Non-pigmented ciliary epithelial cell (primary cell): ENCODE measurements around the gene CD22.
"Not testable (repeated sequence)": the region's sequence is repeated elsewhere in the genome, so short reads cannot be mapped to it uniquely, and the experiment has no call there.

ENCODE experiments used
- DNase-seq: peaks from one replicate; pipeline ENCODE4 v3.0.0-alpha.2; 2010; ENCODE audit warnings: low read depth

CD22 gene

DNA sequence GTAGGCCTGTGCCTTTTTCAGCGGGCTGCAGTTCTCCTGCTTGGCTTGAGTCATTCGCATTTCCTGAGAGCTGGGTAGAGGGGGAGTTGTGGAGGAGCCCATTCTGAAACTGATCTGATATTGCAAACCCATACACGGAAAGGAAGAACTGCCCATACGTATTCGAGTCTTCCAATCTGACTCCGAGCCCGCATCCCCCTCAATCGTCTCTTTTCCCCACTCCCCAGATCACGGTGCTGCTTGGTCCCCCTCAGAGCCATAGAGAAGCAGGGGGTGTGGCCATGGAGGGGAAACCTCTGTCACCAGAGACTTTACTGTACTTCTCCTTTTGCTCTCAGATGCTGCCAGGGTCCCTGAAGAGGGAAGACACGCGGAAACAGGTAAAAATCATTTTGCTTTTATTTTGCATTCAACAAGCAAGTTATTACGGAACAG lies at the start of gene CD22:
Gene CD22 (plus strand): TSS at position 337 of the 435 bp plus-strand sequence. CDS start 2,854 bp downstream, outside the sequence.
- DNase-seq = no peak

DNA sequence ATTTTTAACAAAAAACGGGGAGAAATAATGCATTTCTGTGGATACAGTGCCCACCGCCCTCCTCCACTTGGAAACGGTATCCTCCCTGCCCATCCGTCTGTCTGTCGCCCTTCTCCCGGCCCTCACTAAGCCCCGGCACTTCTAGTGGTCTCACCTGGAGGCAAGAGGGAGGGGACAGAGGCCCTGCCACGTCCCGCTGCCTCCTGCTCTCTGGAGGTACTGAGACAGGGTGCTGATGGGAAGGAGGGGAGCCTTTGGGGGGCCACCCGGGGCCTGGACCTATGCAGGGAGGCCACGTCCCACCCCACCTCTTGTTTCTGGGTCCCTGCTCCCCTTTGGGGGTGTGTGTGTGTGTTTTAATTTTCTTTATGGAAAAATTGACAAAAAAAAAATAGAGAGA lies 49.6 kb upstream of the CD22 start:
- DNase-seq = no peak

DNA sequence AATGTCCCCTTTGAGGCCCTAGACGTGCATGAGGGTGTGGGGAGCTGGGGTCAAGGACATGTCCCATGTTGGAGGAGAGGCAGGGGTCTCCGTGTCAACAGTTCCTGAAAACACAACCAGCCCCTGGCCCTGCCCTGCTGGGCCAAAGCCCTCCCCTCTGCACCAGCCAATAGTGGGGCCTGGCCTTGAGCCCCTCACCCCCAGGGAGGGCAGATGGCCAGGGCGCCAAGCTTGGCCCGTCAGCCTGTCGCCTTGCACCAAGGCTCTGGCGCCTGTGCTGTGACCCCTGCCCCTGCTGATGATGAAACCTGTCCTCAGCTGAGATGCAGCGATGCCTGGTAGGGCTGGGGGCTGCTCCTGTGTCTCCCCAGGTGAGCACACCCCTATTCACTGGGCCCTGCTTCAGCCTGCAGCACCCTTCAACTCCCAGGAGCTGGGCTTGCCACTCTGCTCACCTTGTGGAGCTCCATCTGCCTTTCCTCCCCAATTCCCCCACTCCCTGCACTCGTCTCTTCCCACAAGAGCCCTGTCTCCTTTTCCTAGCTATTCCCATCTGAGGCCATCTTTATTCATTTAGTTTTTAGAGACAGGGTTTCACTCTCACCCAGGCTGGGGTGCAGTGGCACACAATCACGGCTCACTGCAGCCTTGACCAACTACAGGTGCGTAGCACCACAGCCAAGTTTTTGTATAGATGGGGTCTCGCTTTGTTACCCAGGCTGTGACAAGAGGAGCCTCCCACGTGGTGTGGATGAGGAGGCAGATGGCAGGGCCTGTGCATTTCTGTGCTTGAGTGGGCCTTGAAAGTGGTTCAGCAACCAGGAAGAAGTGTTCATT lies 48.8 kb upstream of the CD22 start:
- DNase-seq = no peak

DNA sequence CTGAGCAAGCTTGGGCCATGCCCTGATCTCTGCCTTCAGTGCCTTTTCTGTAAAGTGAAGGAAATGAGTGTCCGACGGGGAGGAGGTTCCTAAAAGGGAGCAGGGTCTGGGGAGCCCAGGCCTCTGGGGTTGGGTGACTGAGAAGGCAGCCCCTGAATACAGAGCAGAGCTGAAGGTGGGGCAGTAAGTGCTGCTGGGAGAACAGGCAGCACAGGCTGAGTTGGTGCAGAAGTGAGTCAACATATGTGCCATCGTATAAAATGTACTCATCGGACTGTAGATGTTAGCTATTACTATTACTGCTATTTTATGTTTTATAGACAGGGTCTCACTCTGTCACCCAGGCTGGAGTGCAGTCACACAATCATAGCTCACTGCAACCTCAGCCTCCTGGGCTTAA lies 47.7 kb upstream of the CD22 start:
- DNase-seq = no peak

DNA sequence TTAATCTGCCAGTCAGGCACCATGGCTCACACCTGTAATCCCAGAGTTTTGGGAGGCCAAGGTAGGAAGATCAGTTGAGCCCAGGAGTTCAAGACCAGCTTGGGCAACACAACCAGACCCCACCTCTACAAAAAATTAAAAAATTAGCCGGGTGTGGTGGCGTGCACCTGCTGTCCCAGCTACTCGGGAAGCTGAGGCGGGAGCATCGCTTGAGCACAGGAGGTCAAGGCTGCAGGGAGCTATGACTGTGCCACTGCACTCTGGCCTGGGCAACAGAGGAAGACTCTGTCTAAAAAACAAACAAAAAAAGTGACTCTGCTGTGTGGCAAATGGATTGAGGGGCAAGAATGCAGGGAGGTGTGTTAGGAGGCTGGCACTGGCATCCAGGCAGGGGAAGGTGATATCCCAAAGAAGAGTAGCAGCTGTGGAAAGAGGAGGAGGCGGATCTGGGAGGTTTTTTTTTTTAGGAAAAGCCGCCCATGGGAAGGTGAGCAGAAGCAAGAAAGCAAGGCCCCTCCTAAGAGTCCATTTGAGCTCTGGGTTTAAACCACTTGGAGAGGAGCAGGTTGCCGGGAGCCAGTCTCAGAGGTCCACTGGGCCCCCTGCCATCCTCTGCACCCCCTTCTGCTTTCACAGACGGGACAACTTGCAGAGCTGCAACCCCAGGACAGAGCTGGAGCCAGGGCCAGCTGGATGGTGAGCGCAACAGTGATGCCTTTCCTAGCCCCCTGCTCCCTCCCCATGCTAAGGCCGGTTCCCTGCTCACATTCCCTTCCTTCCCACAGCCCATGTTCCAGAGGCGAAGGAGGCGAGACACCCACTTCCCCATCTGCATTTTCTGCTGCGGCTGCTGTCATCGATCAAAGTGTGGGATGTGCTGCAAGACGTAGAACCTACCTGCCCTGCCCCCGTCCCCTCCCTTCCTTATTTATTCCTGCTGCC lies 44.6 kb upstream of the CD22 start:
- no peak for DNase-seq

DNA sequence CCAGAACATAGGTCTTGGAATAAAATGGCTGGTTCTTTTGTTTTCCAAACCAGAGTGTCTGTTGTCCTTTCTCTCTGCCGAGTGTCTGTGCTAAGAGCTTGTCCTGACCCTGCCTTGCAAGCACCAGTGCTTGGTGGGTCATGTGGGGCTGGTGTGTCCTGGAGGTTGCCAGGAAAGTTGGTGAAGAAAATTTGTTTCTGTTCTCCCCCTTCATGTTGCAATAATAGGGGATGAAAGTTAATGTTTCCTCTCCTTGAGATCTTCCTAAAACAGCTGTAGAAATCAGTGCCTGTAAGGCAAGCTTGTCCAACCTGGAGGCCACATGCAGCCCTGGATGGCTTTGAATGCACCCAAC lies 43.9 kb upstream of the CD22 start:
- DNase-seq = no peak

DNA sequence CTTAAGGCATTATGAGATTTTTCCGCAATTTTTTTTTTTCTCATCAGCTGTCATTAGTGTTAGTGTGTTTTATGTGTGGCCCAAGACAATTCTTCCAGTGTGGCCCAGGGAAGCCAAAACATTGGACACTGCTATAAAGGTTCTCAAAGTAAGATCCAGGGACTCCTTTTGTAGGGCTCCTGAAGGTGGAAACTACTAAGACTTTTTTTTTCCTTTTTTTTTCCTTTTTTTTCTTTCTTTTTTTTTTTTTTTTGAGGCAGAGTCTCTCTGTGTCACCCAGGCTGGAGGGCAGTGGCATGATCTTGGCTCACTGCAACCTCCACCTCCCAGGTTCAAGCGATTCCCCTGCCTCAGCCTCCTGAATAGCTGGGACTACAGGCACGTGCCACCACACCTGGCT lies 43.5 kb upstream of the CD22 start:
- not testable (repeated sequence) for DNase-seq

DNA sequence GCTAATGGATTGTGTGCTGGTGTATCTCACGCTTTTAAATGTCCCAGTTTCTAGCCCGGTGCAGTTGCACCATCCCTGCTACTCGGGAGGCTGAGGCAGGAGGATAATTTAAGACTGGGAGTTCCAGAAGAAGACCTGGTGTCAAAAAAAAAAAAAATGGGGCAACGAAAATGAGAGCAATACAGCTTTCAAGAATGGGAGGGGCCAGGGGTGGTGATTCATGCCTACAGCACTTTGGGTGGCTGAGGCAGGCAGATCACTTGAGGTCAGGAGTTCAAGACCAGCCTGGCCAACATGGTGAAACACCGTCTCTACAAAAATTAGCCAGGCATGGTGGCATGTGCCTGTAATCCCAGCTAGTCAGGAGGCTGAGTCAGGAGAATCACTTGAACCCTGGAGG lies 42.9 kb upstream of the CD22 start:
- not testable (repeated sequence) for DNase-seq

DNA sequence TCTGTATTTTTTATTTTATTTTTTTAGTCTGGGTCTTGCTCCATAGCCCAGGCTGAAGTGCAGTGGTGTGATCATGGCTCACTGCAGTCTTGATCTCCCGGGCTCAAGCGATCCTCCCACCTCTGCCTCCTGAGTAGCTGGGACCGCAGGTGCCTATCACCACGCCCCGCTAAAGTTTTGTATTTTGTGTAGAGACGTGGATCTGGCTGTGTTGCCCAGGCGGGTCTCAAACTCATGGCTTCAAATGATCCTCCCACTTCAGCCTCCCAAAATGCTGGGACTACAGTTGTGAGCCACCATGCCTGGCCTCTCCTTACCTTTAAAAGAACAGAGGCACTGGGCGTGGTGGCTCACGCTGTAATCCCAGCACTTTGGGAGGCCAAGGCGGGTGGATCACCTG lies 41.3 kb upstream of the CD22 start:
- no peak for DNase-seq

DNA sequence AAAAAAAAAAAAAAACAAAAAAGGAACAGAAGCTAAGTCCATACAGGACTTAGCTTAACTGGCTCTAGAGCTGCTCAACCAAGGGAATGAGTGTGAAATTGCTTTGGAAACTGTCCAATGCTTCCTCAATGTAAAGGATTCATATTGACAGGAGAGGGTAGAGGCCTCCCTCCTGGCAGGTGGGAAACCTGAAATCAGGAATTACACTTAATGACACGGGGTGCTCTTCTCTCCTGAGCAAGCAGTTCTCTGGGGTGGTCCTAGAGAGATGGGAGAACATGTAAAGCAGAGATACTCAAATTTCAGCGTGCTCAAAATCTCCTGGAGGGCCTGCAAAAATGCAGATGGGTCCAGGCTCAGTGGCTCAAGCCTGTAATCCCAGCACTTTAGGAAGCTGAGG lies 40.7 kb upstream of the CD22 start:
- no peak for DNase-seq

DNA sequence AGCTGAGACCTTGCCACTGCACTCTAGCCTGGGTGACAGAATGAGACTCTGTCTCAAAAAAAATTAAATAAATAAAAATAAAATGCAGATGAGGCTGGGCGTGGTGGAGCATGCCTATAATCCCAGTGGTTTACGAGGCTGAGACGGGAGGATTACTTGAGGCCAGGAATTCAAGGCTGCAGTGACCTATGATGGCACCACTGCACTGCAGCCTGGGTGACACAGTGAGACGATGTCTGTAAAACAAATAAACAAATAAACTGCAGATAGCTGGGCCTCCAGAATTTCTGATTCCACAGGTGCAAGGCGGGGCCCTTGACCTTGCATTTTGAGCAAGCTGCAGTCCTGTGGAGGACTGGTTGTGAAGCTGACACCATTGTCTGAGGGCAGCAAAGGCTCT lies 40.1 kb upstream of the CD22 start:
- DNase-seq = no peak

DNA sequence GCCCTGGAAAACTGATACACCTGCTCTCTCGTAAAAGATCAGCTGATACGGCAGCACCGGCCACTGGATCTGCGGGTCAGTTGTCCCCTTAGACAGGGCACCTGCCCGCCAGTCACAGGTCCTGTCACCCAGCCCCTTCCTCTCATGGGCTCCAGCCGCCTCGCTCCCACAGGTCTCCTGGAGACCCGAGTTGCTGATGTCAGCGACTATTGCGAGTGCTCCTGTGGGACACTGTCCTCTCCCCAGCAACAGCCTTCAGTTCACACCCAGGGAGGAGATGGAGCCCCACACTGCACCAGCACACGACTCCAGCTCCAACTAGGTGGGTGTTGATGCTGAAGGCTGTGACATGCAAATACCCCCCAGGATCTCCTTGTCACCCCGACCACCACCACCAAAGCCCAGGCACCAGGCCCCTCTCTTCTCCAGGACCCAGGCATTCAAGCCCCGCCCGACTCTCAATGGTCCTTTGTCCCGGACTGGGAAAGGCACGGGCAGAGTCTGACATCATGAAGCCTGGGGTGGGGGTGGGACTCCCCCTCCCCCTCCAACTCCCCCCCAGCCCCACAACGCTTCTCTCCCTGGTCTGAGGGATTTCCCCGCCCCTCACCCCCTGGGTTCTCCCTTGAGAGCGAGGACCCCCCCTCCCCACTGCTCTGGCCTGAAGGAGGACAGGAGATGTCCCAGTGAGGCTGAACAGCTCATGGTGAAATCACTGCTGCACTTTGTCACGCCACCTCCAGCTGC lies 38.4 kb upstream of the CD22 start:
- DNase-seq = no peak

DNA sequence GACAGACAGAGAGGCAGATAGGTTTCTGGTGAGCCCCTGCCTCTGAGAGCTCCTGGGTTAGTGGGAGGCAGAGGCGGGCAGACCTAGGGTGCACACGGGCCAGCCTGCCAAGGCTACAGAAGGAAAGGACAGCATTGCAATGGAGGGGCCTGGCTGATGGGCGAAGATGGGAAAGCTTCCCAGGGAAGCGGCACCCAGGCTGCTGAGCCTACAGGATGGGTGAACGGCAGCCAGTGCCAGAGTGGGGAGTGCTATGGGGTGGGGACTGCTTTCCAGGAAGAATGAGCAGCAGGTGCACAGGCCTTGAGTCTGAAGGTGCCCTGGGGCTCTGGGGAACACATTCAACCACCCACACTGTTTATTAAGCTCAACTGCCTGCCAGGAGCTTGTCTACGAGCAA lies 37.7 kb upstream of the CD22 start:
- no peak for DNase-seq

DNA sequence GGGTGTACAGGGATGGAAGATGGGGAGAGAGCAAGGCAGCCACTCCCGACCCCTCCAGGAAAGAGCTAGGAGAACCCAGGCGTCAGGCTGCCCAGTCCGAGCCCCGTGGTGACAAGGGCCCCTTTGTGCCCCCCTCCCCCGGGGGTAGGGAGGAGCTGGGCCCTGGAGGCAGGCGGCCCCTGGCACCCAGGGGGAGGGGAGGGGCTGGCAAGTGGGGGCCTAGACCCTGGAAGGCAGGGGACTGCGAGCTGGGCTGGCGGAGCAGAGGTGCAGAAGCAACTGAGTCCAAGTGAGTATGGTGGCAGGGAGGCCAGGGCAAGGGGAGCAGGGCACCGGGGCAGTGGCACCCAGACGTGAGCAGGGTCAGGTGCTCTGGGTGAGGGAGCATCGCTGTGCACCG lies 37.1 kb upstream of the CD22 start, which contains the start of gene MAG:
Gene MAG (plus strand): TSS at position 246 of the 400 bp plus-strand sequence. CDS start 3,248 bp downstream, outside the sequence.
- no peak for DNase-seq

DNA sequence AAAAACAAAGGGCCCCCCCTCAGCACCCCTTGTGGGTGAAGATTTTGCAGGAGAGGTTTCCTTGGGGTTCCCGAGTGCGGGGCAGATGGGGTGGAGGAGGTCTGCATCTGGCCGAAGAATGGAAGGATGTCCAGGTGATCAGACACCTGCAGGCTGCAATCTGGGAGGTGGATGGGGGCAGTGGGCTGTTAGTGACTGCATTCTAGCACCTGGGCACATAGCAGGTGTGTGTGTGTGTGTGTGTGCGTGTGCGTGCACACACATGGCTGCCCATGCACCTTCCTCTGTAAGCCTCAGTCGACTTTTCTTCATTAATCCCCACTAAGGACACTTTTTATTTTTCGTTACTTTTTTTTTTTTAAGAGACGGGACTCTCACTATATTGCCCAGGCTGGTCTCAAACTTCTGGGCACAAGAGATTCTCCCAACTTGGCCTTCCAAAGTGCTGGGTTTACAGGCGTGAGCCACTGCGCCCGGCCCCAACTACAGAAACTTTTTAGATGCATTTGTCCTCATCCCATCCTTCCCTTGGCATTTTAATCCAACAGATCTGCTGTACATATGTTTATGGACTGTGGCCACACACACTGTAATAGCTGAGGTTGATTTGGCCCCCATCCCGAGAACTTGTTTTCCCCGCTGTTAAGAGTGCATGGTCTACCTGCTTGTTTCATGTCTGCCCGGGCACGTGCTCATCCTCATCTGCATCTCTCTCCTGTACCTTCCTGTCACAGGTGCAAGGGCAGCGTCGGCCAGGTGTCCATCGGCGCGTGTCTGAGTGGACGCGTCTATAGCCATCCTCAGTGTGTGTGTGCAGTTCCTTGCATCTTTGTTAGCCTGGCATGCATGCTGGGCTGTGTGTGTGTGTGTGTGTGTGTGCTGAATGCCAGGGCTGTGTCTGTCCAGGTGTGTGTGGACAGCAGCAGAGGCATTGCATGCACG lies 36.3 kb upstream of the CD22 start:
- no peak for DNase-seq

DNA sequence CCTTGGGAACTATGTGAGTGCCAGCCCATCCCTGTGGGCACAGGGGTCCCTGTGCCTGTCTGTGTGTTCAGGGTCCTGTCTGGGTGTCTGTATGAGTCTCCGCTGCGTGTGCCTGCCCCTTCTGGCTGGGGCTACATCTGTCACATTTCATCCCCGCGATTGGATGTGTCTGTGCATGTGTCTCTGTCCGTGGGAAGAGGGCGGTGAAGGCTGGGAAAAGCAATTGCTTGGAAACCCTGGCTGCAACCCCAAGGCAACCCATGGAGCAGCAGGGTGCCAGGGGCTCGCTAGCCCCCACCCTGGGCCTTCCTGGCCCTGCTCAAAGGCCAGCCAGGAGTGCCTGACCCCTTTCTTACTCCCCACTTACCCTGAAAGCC lies 35.6 kb upstream of the CD22 start:
- no peak for DNase-seq

DNA sequence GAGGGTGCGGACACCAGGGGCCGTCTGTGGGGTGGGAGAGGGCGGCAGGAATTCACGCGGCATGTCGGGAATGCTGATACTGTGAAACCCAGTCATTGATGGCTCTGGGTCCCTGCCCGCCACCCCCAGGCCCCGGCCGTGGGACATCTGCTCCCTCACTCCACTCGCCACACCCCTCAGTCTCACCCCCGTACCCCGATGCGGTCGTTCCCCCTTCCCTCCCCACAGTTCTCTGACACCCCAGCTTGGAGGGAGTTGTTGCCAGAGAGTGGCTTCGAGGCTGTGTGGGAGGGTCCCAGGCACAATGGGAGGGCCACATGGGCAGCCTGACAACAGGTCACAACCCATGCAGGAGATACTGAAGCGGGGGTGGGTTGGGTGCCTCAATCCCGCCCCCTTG lies 35.2 kb upstream of the CD22 start:
- DNase-seq = no peak

DNA sequence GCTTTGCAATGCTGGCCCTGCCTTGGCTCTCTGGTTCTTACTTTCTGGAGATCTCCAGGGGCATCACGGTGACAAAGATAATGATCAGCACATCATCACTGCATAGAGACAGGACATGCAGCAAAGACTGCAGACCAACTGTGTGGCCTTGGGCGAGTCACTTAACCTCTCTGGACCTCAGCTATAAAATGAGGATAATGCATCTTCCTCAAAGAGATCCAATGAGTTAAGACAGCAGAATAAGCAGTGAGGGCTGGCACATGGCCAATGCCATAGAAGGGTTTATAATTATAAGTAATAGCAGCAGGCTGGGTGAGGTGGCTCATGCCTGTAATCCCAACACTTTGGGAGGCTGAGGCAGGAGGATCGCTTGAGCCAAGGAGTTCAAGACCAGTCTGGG lies 34.7 kb upstream of the CD22 start:
- DNase-seq = no peak

DNA sequence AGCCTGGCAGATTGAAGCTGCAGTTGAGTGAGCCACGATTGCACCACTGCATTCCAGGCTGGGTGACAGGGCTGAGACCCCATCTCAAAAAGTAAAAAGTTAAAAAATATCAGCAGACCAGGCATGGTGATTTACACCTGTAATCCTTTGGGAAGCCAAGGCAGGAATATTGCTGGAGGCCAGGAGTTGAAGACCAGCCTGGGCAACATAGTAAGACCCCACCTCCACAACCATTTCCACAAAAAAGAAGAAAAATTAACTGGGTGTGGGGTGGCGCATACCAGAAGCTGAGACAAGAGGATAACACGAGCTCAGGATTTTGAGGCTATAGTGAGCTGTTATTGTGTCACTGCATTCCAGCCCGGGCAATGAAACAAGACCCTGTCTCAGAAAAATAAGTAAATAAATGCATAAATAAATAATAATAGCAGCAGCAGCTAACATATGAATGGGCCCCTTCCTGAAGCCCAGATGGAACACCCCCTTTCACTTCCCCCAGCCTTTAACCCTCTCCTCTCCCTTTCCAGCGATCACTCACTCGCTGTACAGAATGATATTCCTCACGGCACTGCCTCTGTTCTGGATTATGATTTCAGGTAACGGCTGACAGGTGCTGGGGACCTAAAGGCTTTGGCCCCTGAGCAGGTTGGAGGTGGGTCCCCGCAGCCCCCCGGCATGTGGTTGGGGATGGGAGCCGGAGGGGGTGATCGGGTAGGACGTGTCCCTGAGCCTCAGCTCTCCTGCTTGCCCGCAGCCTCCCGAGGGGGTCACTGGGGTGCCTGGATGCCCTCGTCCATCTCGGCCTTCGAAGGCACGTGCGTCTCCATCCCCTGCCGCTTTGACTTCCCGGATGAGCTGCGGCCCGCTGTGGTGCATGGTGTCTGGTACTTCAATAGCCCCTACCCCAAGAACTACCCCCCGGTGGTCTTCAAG lies 33.9 kb upstream of the CD22 start:
- DNase-seq = no peak
